22Rv1 (cell line): ENCODE data around the gene AUTS2.

ENCODE experiments used
- CTCF ChIP-seq: fragments of 450-650 bp; IDR thresholded peaks from 2 replicates; pipeline ENCODE4 v1.5.1; 2017; ENCODE audit warnings: mild to moderate bottlenecking
- ZFX ChIP-seq: fragments of 450-650 bp; IDR thresholded peaks from 2 replicates; pipeline ENCODE4 v1.6.1; 2017; ENCODE audit warnings: antibody characterized with exemption, borderline replicate concordance

- TF ChIP-seq CTCF (no peak), ZFX (no peak)
These were observed 639.0 kb downstream of the AUTS2 start for GRCh38 chr7:70237256-70237655.
